ENCODE results near the gene TERB2.
"Not testable (repeated sequence)": the region's sequence is repeated elsewhere in the genome, so short reads cannot be mapped to it uniquely, and the experiment has no call there.

TERB2 gene

GRCh38 chr15:44928658-44929057 lies 27.8 kb upstream of the TERB2 start:
- H3K9ac ChIP-seq (ENCODE audit: low read length); H3K36me3 ChIP-seq (ENCODE audit: control insufficient read depth, insufficient read depth, low read length); H3K4ac ChIP-seq (ENCODE audit: low read depth, low read length); H4K8ac ChIP-seq (ENCODE audit: low read depth, low read length); H2BK120ac ChIP-seq (ENCODE audit: low read depth, low read length); H3K27ac ChIP-seq (ENCODE audit: low read depth, low read length); H3K4me3 ChIP-seq (ENCODE audit: low read length); H3K79me1 ChIP-seq (ENCODE audit: low read length); H2AK5ac ChIP-seq (ENCODE audit: low read length); H3K4me2 ChIP-seq (ENCODE audit: low read length); DNase-seq; H3K4me1 ChIP-seq (ENCODE audit: control insufficient read depth, low read depth, low read length); H4K5ac ChIP-seq (ENCODE audit: low read length); H2BK5ac ChIP-seq (ENCODE audit: low read length); H3K56ac ChIP-seq (ENCODE audit: low read length); H2BK15ac ChIP-seq (replicated peaks; ENCODE audit: low read depth); H3K27me3 ChIP-seq (ENCODE audit: insufficient read depth, low read length, poor library complexity); H3K18ac ChIP-seq (ENCODE audit: low read length); H3K79me2 ChIP-seq (ENCODE audit: control insufficient read depth, insufficient read depth, low read length); H3K23ac ChIP-seq (ENCODE audit: low read length): not testable (repeated sequence)
- WGBS (ENCODE audit: extremely low coverage, insufficient coverage, low lambda C conversion rate), result no CpG with 5 or more reads among the region's 1 CpG

- H2AK5ac ChIP-seq (ENCODE audit: low read length); H3K4me3 ChIP-seq (ENCODE audit: low read length); H3K27me3 ChIP-seq (ENCODE audit: insufficient read depth, low read length, poor library complexity); H2BK15ac ChIP-seq (replicated peaks; ENCODE audit: low read depth); H2BK5ac ChIP-seq (ENCODE audit: low read length); H3K27ac ChIP-seq (ENCODE audit: low read depth, low read length); DNase-seq; H3K9ac ChIP-seq (ENCODE audit: low read length); H2BK120ac ChIP-seq (ENCODE audit: low read depth, low read length); H4K8ac ChIP-seq (ENCODE audit: low read depth, low read length); H3K4me1 ChIP-seq (ENCODE audit: control insufficient read depth, low read depth, low read length); H3K79me1 ChIP-seq (ENCODE audit: low read length); H3K4me2 ChIP-seq (ENCODE audit: low read length); H3K23ac ChIP-seq (ENCODE audit: low read length); H3K79me2 ChIP-seq (ENCODE audit: control insufficient read depth, insufficient read depth, low read length); H3K36me3 ChIP-seq (ENCODE audit: control insufficient read depth, insufficient read depth, low read length); H3K4ac ChIP-seq (ENCODE audit: low read depth, low read length); H3K56ac ChIP-seq (ENCODE audit: low read length); H4K5ac ChIP-seq (ENCODE audit: low read length); H3K18ac ChIP-seq (ENCODE audit: low read length): not testable (repeated sequence)
- WGBS (ENCODE audit: extremely low coverage, insufficient coverage, low lambda C conversion rate), result no CpG with 5 or more reads among the region's 4 CpGs
These were observed 26.2 kb upstream of the TERB2 start for GRCh38 chr15:44930283-44930682.

- H3K23ac ChIP-seq (ENCODE audit: low read length); H3K4me2 ChIP-seq (ENCODE audit: low read length); H3K4me3 ChIP-seq (ENCODE audit: low read length); H3K79me1 ChIP-seq (ENCODE audit: low read length); H4K5ac ChIP-seq (ENCODE audit: low read length); H3K79me2 ChIP-seq (ENCODE audit: control insufficient read depth, insufficient read depth, low read length); H3K4me1 ChIP-seq (ENCODE audit: control insufficient read depth, low read depth, low read length); H3K18ac ChIP-seq (ENCODE audit: low read length); H3K27ac ChIP-seq (ENCODE audit: low read depth, low read length); H2AK5ac ChIP-seq (ENCODE audit: low read length); H2BK15ac ChIP-seq (replicated peaks; ENCODE audit: low read depth); DNase-seq; H2BK120ac ChIP-seq (ENCODE audit: low read depth, low read length); H4K8ac ChIP-seq (ENCODE audit: low read depth, low read length); H3K56ac ChIP-seq (ENCODE audit: low read length); H3K4ac ChIP-seq (ENCODE audit: low read depth, low read length); H3K27me3 ChIP-seq (ENCODE audit: insufficient read depth, low read length, poor library complexity); H3K36me3 ChIP-seq (ENCODE audit: control insufficient read depth, insufficient read depth, low read length); H2BK5ac ChIP-seq (ENCODE audit: low read length); H3K9ac ChIP-seq (ENCODE audit: low read length): not testable (repeated sequence)
- WGBS (ENCODE audit: extremely low coverage, insufficient coverage, low lambda C conversion rate), result no CpG with 5 or more reads among the region's 3 CpGs
These were observed 1.8 kb downstream of the TERB2 start for GRCh38 chr15:44958302-44958701.

DNA sequence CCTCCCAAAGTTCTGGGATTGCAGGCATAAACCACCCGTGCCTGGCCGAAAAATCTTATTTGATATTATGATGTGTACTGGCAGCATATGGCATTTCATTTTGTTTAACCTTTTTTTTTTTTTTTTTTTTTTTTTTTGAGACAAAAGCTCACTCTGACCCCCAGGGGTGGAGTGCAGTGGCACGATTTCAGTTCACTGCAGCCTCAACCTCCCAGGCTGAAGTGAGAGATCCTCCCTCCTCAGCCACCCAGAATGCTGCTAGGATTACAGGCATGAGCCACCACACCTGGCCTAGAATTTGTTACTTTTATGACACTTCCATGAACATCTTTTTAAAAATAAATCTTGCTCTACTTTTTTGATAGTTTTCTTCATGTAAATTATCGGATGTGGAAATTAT lies 12.0 kb downstream of the TERB2 start:
- H2AK5ac ChIP-seq (ENCODE audit: low read length), result no peak overlapping the region
- H3K27me3 ChIP-seq (ENCODE audit: insufficient read depth, low read length, poor library complexity), result no peaks in the 10 kb centered on the region
- H2BK120ac ChIP-seq (ENCODE audit: low read depth, low read length), result no peak overlapping the region
- no peak overlapping the region for H3K4me2 ChIP-seq (ENCODE audit: low read length)
- H3K4me1 ChIP-seq (ENCODE audit: control insufficient read depth, low read depth, low read length), result no peaks in the 10 kb centered on the region
- DNase-seq, result no peak
- no peak overlapping the region for H3K27ac ChIP-seq (ENCODE audit: low read depth, low read length)
- H4K8ac ChIP-seq (ENCODE audit: low read depth, low read length), result no peak overlapping the region
- H2BK15ac ChIP-seq (replicated peaks; ENCODE audit: low read depth), result no peak overlapping the region
- no peaks in the 10 kb centered on the region for H3K79me2 ChIP-seq (ENCODE audit: control insufficient read depth, insufficient read depth, low read length)
- no peak overlapping the region for H3K23ac ChIP-seq (ENCODE audit: low read length)
- no peaks in the 10 kb centered on the region for H3K79me1 ChIP-seq (ENCODE audit: low read length)
- H3K18ac ChIP-seq (ENCODE audit: low read length), result no peak overlapping the region
- no CpG with 5 or more reads among the region's 4 CpGs for WGBS (ENCODE audit: extremely low coverage, insufficient coverage, low lambda C conversion rate)
- H3K4me3 ChIP-seq (ENCODE audit: low read length), result no peak overlapping the region
- no peak overlapping the region for H4K5ac ChIP-seq (ENCODE audit: low read length)
- H3K9ac ChIP-seq (ENCODE audit: low read length), result no peak overlapping the region
- no peak overlapping the region for H3K4ac ChIP-seq (ENCODE audit: low read depth, low read length)
- no peak overlapping the region for H2BK5ac ChIP-seq (ENCODE audit: low read length)
- H3K36me3 ChIP-seq (ENCODE audit: control insufficient read depth, insufficient read depth, low read length), result no peaks in the 10 kb centered on the region
- H3K56ac ChIP-seq (ENCODE audit: low read length), result no peak overlapping the region

GRCh38 chr15:44971036-44971435 lies 14.5 kb downstream of the TERB2 start:
- Histone ChIP-seq H3K9ac (ENCODE audit: low read length) (no peak overlapping the region), H3K4me2 (ENCODE audit: low read length) (no peak overlapping the region), H3K36me3 (ENCODE audit: control insufficient read depth, insufficient read depth, low read length) (no peaks in the 10 kb centered on the region), H3K79me1 (ENCODE audit: low read length) (no peaks in the 10 kb centered on the region), H3K27ac (ENCODE audit: low read depth, low read length) (no peak overlapping the region), H2BK5ac (ENCODE audit: low read length) (no peak overlapping the region), H3K23ac (ENCODE audit: low read length) (no peak overlapping the region), H3K18ac (ENCODE audit: low read length) (no peak overlapping the region), H2BK120ac (ENCODE audit: low read depth, low read length) (no peak overlapping the region), H4K8ac (ENCODE audit: low read depth, low read length) (no peak overlapping the region), H3K79me2 (ENCODE audit: control insufficient read depth, insufficient read depth, low read length) (no peaks in the 10 kb centered on the region), H3K56ac (ENCODE audit: low read length) (no peak overlapping the region), H3K4me3 (ENCODE audit: low read length) (no peak overlapping the region), H2AK5ac (ENCODE audit: low read length) (no peak overlapping the region), H3K4me1 (ENCODE audit: control insufficient read depth, low read depth, low read length) (no peaks in the 10 kb centered on the region), H4K5ac (ENCODE audit: low read length) (no peak overlapping the region), H2BK15ac (replicated peaks; ENCODE audit: low read depth) (no peak overlapping the region), H3K4ac (ENCODE audit: low read depth, low read length) (no peak overlapping the region), H3K27me3 (ENCODE audit: insufficient read depth, low read length, poor library complexity) (no peaks in the 10 kb centered on the region)
- DNase-seq, result peak; percentile 0
- no CpG with 5 or more reads among the region's 6 CpGs for WGBS (ENCODE audit: extremely low coverage, insufficient coverage, low lambda C conversion rate)

GRCh38 chr15:44976183-44976582 lies 19.7 kb downstream of the TERB2 start:
- H2BK5ac ChIP-seq (ENCODE audit: low read length); H3K4me2 ChIP-seq (ENCODE audit: low read length); H3K4me3 ChIP-seq (ENCODE audit: low read length); H4K8ac ChIP-seq (ENCODE audit: low read depth, low read length); H3K36me3 ChIP-seq (ENCODE audit: control insufficient read depth, insufficient read depth, low read length); DNase-seq; H3K27ac ChIP-seq (ENCODE audit: low read depth, low read length); H2AK5ac ChIP-seq (ENCODE audit: low read length); H3K18ac ChIP-seq (ENCODE audit: low read length); H3K27me3 ChIP-seq (ENCODE audit: insufficient read depth, low read length, poor library complexity); H3K79me1 ChIP-seq (ENCODE audit: low read length); H3K79me2 ChIP-seq (ENCODE audit: control insufficient read depth, insufficient read depth, low read length); H2BK120ac ChIP-seq (ENCODE audit: low read depth, low read length); H2BK15ac ChIP-seq (replicated peaks; ENCODE audit: low read depth); H3K56ac ChIP-seq (ENCODE audit: low read length); H3K23ac ChIP-seq (ENCODE audit: low read length); H4K5ac ChIP-seq (ENCODE audit: low read length); H3K4me1 ChIP-seq (ENCODE audit: control insufficient read depth, low read depth, low read length); H3K4ac ChIP-seq (ENCODE audit: low read depth, low read length); H3K9ac ChIP-seq (ENCODE audit: low read length): not testable (repeated sequence)
- WGBS (ENCODE audit: extremely low coverage, insufficient coverage, low lambda C conversion rate), result no CpG with 5 or more reads among the region's 3 CpGs

All from mesendoderm (in vitro differentiated cells).